Mammary epithelial cell (primary cell): ENCODE measurements around the gene PRLH.

Source experiments
- CTCF ChIP-seq, 2 donors: IDR thresholded peaks in 1 of 2; conservative IDR thresholded peaks in 1 of 2; 2 replicates each; pipeline ENCODE4 v1.5.1; 2011 to 2012; ENCODE audit warnings: inconsistent platforms in 2 of 2, low read length in 2 of 2, mild to moderate bottlenecking in 2 of 2, control low read depth in 1 of 2, low read depth in 1 of 2; ENCODE audit not compliant: insufficient read depth in 1 of 2; ENCODE audit errors: extremely low read depth in 1 of 2
- EZH2 ChIP-seq: IDR thresholded peaks from 2 replicates; pipeline ENCODE4 v1.6.1; 2012; ENCODE audit warnings: low read length, inconsistent platforms, borderline replicate concordance

- TF ChIP-seq CTCF (conservative IDR thresholded peaks at IDR 0.05 in 1 of 2, IDR thresholded peaks at IDR 0.05 in 1 of 2; ENCODE audit: extremely low read depth in 1 of 2, insufficient read depth in 1 of 2, low read depth in 1 of 2, low read length in 2 of 2) (no peak), EZH2 (no peak)
Measured at GRCh38 chr2:237524631-237525030, 41.7 kb upstream of the PRLH start.
